Posterior cingulate gyrus (tissue), 11 donors: ENCODE data around the gene CEP152.

Experiments
- DNase-seq, 10 donors: peaks; one replicate each; pipeline versions ENCODE4 v3.0.0 to v3.0.0-alpha.2; 2020 to 2021; ENCODE audit warnings: mixed read lengths in 3 of 10
- intact Hi-C: fragments of 100-400 bp; cut with DNase I; formaldehyde crosslinking; loops from one replicate; pipeline ENCODE4 v1.15.1; 2023

Gene CEP152

GRCh38 chr15:48717458-48717857 lies 93.4 kb downstream of the CEP152 start:
- intact Hi-C loops, result no loop called here
- DNase-seq, result no peak

- intact Hi-C loops, result no loop called here
Observed at GRCh38 chr15:48712546-48712945, 98.3 kb downstream of the CEP152 start.

GRCh38 chr15:48710952-48711495 lies 99.8 kb downstream of the CEP152 start:
- no peak for DNase-seq
- intact Hi-C loops, result no loop called here

More at GRCh38 chr15:48712546-48712945, 98.3 kb downstream of the CEP152 start:
- no peak for DNase-seq

GRCh38 chr15:48708641-48709040 lies 102.2 kb downstream of the CEP152 start:
- intact Hi-C loops, result no loop called here
- no peak for DNase-seq

GRCh38 chr15:48705381-48705780 lies 105.5 kb downstream of the CEP152 start:
- intact Hi-C loops, result no loop called here
- DNase-seq, result no peak

GRCh38 chr15:48703544-48703943 lies 107.3 kb downstream of the CEP152 start:
- DNase-seq, result no peak
- intact Hi-C loops, result no loop called here

- DNase-seq, result no peak
- intact Hi-C loops, result no loop called here
Observed at GRCh38 chr15:48702569-48703236, 108.2 kb downstream of the CEP152 start.

GRCh38 chr15:48696627-48697312 lies 114.1 kb downstream of the CEP152 start:
- intact Hi-C loops, result no loop called here
- DNase-seq, result no peak

GRCh38 chr15:48695827-48696573 lies 114.9 kb downstream of the CEP152 start:
- no peak for DNase-seq
- intact Hi-C loops, result no loop called here

- no peak for DNase-seq
- intact Hi-C loops, result no loop called here
Observed at GRCh38 chr15:48695088-48695826, 115.6 kb downstream of the CEP152 start.

GRCh38 chr15:48693484-48693883 lies 117.4 kb downstream of the CEP152 start:
- intact Hi-C loops, result no loop called here
- DNase-seq, result no peak

GRCh38 chr15:48688493-48688892 lies 122.4 kb downstream of the CEP152 start:
- intact Hi-C loops, result no loop called here
- no peak for DNase-seq
